Measurements from ENCODE around the gene FRAS1.

Gene FRAS1

GRCh38 chr4:78377555-78377954, 320.4 kb downstream of the FRAS1 start:
- Mint-ChIP-seq H3K36me3 (ENCODE audit: low read depth) (no peaks in the 10 kb centered on the region), H3K27ac (no peak overlapping the region), H3K9me3 (no peaks in the 10 kb centered on the region), H3K4me1 (ENCODE audit: low read depth) (no peaks in the 10 kb centered on the region), H3K4me3 (no peak overlapping the region), H3K27me3 (ENCODE audit: low read depth) (no peaks in the 10 kb centered on the region)
- DNase-seq (ENCODE audit: low spot score), result no peak

- Mint-ChIP-seq H3K4me3 (no peak overlapping the region), H3K36me3 (ENCODE audit: low read depth) (no peaks in the 10 kb centered on the region), H3K9me3 (no peaks in the 10 kb centered on the region), H3K4me1 (ENCODE audit: low read depth) (no peaks in the 10 kb centered on the region), H3K27ac (no peak overlapping the region), H3K27me3 (ENCODE audit: low read depth) (no peaks in the 10 kb centered on the region)
- DNase-seq (ENCODE audit: low spot score), result no peak
Measured at GRCh38 chr4:78379040-78379439, 321.9 kb downstream of the FRAS1 start.

GRCh38 chr4:78379991-78380729, 323.0 kb downstream of the FRAS1 start:
- no peak for DNase-seq (ENCODE audit: low spot score)
- Mint-ChIP-seq H3K9me3 (no peaks in the 10 kb centered on the region), H3K36me3 (ENCODE audit: low read depth) (no peaks in the 10 kb centered on the region)

DNA sequence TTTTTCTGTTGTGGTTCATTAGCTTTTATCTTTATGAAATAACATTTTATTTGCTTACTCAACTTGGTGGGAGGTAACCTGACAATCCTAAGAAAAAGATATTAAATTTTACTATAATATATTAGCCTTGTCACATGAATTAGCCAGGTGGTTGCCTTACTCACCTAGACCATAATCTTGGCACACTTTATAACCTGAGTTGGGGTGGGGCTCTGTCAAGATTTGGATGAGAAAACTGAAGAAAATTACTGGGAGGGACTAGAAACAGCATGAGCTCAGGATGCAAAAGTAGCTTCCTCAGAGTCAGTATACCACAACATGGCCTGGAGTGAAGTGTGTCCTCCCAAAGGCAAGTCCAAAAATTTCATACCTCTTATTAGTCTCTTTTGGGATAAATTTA, 329.6 kb downstream of the FRAS1 start:
- no peak overlapping the region for H3K27ac Mint-ChIP-seq
- peaks cover 5% of the 10 kb centered on the region for H3K27me3 Mint-ChIP-seq (ENCODE audit: low read depth)
- H3K9me3 Mint-ChIP-seq, result no peaks in the 10 kb centered on the region
- H3K4me1 Mint-ChIP-seq (ENCODE audit: low read depth), result no peaks in the 10 kb centered on the region
- no peak overlapping the region for H3K4me3 Mint-ChIP-seq
- no peak for DNase-seq (ENCODE audit: low spot score)
- no peaks in the 10 kb centered on the region for H3K36me3 Mint-ChIP-seq (ENCODE audit: low read depth)

More at GRCh38 chr4:78379991-78380729, 323.0 kb downstream of the FRAS1 start:
- H3K27me3 Mint-ChIP-seq (ENCODE audit: low read depth), result peaks cover 3% of the 10 kb centered on the region
- H3K4me1 Mint-ChIP-seq (ENCODE audit: low read depth), result no peaks in the 10 kb centered on the region
- H3K27ac Mint-ChIP-seq, result no peak overlapping the region
- no peak overlapping the region for H3K4me3 Mint-ChIP-seq

DNA sequence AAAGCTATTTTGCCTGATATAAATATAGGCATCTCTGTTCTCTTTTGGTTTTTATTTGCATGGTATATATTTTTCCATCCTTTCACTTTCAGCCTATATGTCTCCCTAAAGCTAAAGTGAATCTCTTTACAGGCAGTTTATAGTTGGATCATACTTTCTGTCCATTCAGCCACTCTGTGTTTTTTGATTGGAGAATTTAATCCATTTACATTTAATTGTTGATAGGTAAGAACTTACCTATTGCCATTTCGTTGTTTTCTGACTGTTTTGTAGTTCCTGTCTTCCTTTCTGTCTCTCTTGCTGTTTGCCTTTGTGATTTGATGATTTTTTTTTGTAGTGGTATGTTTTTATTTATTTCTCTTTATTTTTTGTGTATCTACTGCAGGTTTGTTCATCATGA, 338.5 kb downstream of the FRAS1 start:
- Mint-ChIP-seq H3K4me1 (ENCODE audit: low read depth) (no peaks in the 10 kb centered on the region), H3K27ac (no peak overlapping the region), H3K9me3 (peaks cover 10% of the 10 kb centered on the region), H3K27me3 (ENCODE audit: low read depth) (peaks cover 12% of the 10 kb centered on the region), H3K4me3 (no peak overlapping the region), H3K36me3 (ENCODE audit: low read depth) (no peaks in the 10 kb centered on the region)
- DNase-seq (ENCODE audit: low spot score), result no peak

DNA sequence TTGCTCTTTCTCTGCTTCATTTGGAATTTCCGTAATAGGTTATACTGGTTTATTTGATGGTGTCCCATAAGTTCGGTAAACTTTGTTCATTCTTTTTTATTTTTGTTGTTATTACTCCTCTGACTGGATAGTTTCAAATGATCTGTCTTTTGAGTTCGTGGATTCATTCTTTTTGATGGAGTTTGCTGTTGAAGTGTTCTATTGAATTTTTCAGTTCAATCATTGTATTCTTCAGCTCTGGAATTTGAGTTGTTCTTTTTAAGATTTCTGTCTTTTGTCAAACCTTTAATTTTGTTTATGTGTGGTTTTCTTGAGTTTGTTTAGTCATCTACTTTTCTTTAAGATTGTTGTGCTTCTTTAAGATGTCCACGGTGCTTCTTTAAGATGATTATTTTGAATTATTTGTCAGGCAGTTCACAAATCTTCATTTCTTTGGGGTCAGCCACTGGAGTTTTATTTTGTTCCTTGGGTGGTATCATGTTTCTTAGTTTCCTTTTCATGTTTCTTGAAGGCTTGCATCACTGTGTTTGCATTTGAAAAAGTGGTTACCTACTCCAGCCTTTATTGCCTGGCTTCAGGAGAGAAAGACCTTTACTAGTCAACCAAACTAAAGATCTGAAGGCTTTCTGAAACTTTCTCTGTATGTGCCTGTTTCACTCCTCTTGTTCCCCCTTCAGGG, 339.6 kb downstream of the FRAS1 start:
- no peaks in the 10 kb centered on the region for H3K36me3 Mint-ChIP-seq (ENCODE audit: low read depth)
- H3K4me1 Mint-ChIP-seq (ENCODE audit: low read depth), result no peaks in the 10 kb centered on the region
- peaks cover 12% of the 10 kb centered on the region for H3K27me3 Mint-ChIP-seq (ENCODE audit: low read depth)

GRCh38 chr4:78397292-78397630, 340.1 kb downstream of the FRAS1 start:
- H3K36me3 Mint-ChIP-seq (ENCODE audit: low read depth), result no peaks in the 10 kb centered on the region
- H3K4me3 Mint-ChIP-seq, result no peak overlapping the region
- H3K27me3 Mint-ChIP-seq (ENCODE audit: low read depth), result peaks cover 10% of the 10 kb centered on the region
- H3K27ac Mint-ChIP-seq, result no peak overlapping the region
- no peaks in the 10 kb centered on the region for H3K4me1 Mint-ChIP-seq (ENCODE audit: low read depth)
- no peak for DNase-seq (ENCODE audit: low spot score)
- peaks cover 10% of the 10 kb centered on the region for H3K9me3 Mint-ChIP-seq

More for the DNA sequence above, 339.6 kb downstream of the FRAS1 start:
- Mint-ChIP-seq H3K27ac (no peak overlapping the region), H3K9me3 (peaks cover 10% of the 10 kb centered on the region), H3K4me3 (no peak overlapping the region)
- DNase-seq (ENCODE audit: low spot score), result no peak

DNA sequence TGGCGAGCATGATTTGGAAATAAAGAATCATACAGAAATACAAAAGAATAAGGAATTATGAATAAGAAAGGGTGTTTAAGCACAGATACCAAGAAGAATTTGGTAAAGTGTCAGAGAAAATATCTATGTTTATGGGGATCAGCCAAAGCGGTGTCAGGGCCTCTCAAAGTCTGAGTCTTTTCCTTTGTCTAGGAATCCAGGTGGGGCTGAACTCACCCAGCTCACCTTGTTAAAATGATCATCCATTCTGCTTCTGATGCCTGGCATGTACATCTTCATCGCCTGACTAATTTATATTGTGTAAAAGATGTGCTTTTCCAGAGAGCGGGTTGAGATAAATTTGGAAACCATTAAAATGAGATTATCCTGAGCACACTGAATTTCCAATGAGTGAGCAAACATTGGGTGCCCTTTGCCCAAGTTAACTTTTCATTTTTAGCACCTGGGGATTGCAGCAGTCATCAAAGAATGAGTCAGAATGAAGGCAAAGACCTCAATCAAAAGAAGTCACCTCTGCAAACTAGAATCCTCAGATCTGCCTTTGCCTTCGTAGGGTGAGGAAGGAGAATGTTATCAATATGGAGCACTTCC, 352.6 kb downstream of the FRAS1 start:
- Mint-ChIP-seq H3K27ac (no peak overlapping the region), H3K4me1 (ENCODE audit: low read depth) (no peaks in the 10 kb centered on the region), H3K4me3 (no peak overlapping the region), H3K27me3 (ENCODE audit: low read depth) (peaks cover 3% of the 10 kb centered on the region), H3K9me3 (no peaks in the 10 kb centered on the region), H3K36me3 (ENCODE audit: low read depth) (no peaks in the 10 kb centered on the region)
- DNase-seq (ENCODE audit: low spot score), result no peak

DNA sequence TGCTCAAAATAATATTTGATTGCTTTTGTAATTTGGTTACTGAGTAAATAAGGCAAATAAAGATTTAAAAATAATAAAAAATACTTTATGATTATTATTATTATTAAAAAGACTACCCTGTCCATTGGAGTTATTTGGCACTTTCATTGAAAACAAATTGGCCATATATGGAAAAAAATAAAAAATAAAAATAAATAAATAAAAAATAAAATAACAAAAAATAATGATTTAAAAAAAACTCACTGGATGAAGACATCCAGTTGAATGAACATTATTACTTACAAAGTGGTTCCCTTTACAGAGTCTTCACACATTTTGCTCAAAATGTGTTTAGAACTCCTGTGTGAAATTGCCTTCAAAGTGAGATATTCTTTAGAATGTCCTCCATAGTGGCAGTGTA, 353.1 kb downstream of the FRAS1 start:
- H3K27ac Mint-ChIP-seq, result no peak overlapping the region

DNA sequence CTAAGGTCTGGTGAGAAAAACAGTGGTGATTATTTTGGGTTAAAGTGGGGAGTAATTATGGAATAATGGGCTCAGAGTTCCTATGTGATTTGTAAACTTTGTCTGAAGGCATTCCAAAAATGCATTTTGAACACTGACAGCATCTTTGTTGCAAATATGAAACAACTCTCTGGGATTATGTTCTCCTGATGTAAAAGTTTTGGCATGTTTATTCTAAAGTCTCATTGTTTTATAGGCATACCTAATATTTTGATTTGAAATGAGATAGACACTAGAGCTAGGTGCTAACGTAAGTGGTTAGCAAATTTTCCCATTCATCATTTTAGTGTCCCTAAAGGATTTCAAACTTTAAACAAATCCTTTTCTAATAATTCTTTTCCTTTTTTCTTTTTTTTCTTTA, 353.6 kb downstream of the FRAS1 start:
- H3K36me3 Mint-ChIP-seq (ENCODE audit: low read depth), result no peaks in the 10 kb centered on the region
- H3K27ac Mint-ChIP-seq, result no peak overlapping the region

More for the DNA sequence above, 353.1 kb downstream of the FRAS1 start:
- DNase-seq (ENCODE audit: low spot score), result no peak
- Mint-ChIP-seq H3K36me3 (ENCODE audit: low read depth) (no peaks in the 10 kb centered on the region), H3K4me1 (ENCODE audit: low read depth) (no peaks in the 10 kb centered on the region), H3K9me3 (no peaks in the 10 kb centered on the region), H3K4me3 (no peak overlapping the region), H3K27me3 (ENCODE audit: low read depth) (peaks cover 3% of the 10 kb centered on the region)

GRCh38 chr4:78414116-78414515, 357.0 kb downstream of the FRAS1 start:
- DNase-seq (ENCODE audit: low spot score), result no peak
- Mint-ChIP-seq H3K4me1 (ENCODE audit: low read depth) (no peaks in the 10 kb centered on the region), H3K9me3 (no peaks in the 10 kb centered on the region), H3K4me3 (no peak overlapping the region), H3K27ac (no peak overlapping the region), H3K27me3 (ENCODE audit: low read depth) (peaks cover 3% of the 10 kb centered on the region), H3K36me3 (ENCODE audit: low read depth) (no peaks in the 10 kb centered on the region)

More for the DNA sequence above, 353.6 kb downstream of the FRAS1 start:
- no peak overlapping the region for H3K4me3 Mint-ChIP-seq
- no peaks in the 10 kb centered on the region for H3K4me1 Mint-ChIP-seq (ENCODE audit: low read depth)
- no peak for DNase-seq (ENCODE audit: low spot score)
- H3K9me3 Mint-ChIP-seq, result no peaks in the 10 kb centered on the region
- H3K27me3 Mint-ChIP-seq (ENCODE audit: low read depth), result peaks cover 1% of the 10 kb centered on the region

- Mint-ChIP-seq H3K9me3 (no peaks in the 10 kb centered on the region), H3K4me1 (ENCODE audit: low read depth) (no peaks in the 10 kb centered on the region), H3K36me3 (ENCODE audit: low read depth) (no peaks in the 10 kb centered on the region), H3K27ac (no peak overlapping the region), H3K4me3 (no peak overlapping the region), H3K27me3 (ENCODE audit: low read depth) (peaks cover 3% of the 10 kb centered on the region)
- DNase-seq (ENCODE audit: low spot score), result no peak
Measured at GRCh38 chr4:78417603-78418002, 360.5 kb downstream of the FRAS1 start.

DNA sequence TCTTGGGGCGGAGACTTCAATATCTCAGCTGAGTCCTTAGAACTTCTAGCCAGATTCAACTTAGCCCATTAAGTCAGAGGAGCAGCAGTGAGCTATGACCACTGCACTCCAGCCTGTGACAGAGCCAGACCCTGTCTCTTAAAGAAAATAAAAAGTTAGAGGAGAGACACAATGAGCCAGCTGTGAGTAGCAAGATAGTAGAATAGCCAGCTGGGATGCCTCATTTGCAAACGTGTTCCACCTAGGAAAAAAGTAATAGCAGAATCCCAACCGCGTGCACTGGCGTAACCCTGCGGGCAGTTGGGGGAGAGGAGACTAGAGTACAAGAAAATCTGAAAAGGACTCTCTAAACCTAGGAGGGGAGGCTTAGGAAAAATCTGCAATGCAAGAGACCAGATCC, 361.3 kb downstream of the FRAS1 start:
- no peak overlapping the region for H3K4me3 Mint-ChIP-seq
- no peaks in the 10 kb centered on the region for H3K36me3 Mint-ChIP-seq (ENCODE audit: low read depth)
- H3K27ac Mint-ChIP-seq, result no peak overlapping the region
- H3K27me3 Mint-ChIP-seq (ENCODE audit: low read depth), result peaks cover 3% of the 10 kb centered on the region
- H3K4me1 Mint-ChIP-seq (ENCODE audit: low read depth), result no peaks in the 10 kb centered on the region
- no peak for DNase-seq (ENCODE audit: low spot score)
- no peaks in the 10 kb centered on the region for H3K9me3 Mint-ChIP-seq

DNA sequence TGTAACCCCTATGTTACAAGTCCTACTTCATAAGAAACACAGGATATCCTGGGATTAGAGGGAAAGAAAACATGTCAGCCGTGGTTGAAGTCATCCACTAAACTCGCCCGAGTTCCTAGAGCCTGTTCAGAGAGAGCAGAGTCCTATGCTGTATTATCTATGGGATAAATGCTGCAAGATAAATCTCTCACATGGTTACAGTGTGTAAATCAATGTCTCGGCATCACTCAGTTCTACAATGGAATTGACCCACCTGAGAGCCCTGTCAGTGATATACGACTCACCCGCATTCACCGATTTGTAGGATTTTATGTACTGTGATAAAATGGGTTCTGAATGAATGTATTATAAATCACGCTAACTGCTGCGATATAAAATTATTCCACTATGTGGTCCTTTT, 366.7 kb downstream of the FRAS1 start:
- H3K4me3 Mint-ChIP-seq, result no peak overlapping the region
- no peaks in the 10 kb centered on the region for H3K27me3 Mint-ChIP-seq (ENCODE audit: low read depth)
- H3K36me3 Mint-ChIP-seq (ENCODE audit: low read depth), result no peaks in the 10 kb centered on the region
- H3K9me3 Mint-ChIP-seq, result no peaks in the 10 kb centered on the region
- H3K27ac Mint-ChIP-seq, result no peak overlapping the region
- no peaks in the 10 kb centered on the region for H3K4me1 Mint-ChIP-seq (ENCODE audit: low read depth)
- DNase-seq (ENCODE audit: low spot score), result no peak
